Measurements from ENCODE around the gene DCAF4L1. TPM values are rescaled to one million over a fixed set of nuclear protein-coding genes. Genes with fewer than 3 reads are reported as not detected.

Gene DCAF4L1
- polyA plus RNA-seq, 1 donor from 2014 or later, result 0.31 TPM

- Histone ChIP-seq H3K4me2 (ENCODE audit: low read length) (no peak overlapping the region), H4K20me1 (ENCODE audit: insufficient read depth) (no peaks in the 10 kb centered on the region), H3K36me3 (ENCODE audit: insufficient read depth, low read length) (no peaks in the 10 kb centered on the region), H3K27me3 (ENCODE audit: insufficient read depth, low read depth, low read length) (no peaks in the 10 kb centered on the region), H3F3A (ENCODE audit: insufficient read depth, low read length, poor library complexity, severe bottlenecking) (no peaks in the 10 kb centered on the region), H3K27ac (ENCODE audit: low read length) (no peak overlapping the region), H3K9me2 (ENCODE audit: insufficient read depth, low read length) (no peaks in the 10 kb centered on the region), H3K79me2 (replicated peaks; ENCODE audit: insufficient read depth, low read length) (no peaks in the 10 kb centered on the region), H3K9ac (ENCODE audit: low read length) (no peak overlapping the region), H3K9me3 (ENCODE audit: low read length) (no peaks in the 10 kb centered on the region), H2AFZ (ENCODE audit: low read depth, low read length) (no peak overlapping the region), H3K4me3 (ENCODE audit: low read length) (no peak overlapping the region)
- TF ChIP-seq EP300 (conservative IDR thresholded peaks at IDR 0.05; ENCODE audit: poor library complexity, severe bottlenecking), result no peak
- TF ChIP-seq REST (IDR thresholded peaks at IDR 0.05; ENCODE audit: borderline replicate concordance), result no peak
- no peak for TF ChIP-seq RAD21 (conservative IDR thresholded peaks at IDR 0.05)
- no peak for TF ChIP-seq TAF1 (IDR thresholded peaks at IDR 0.05; ENCODE audit: low read depth)
- TF ChIP-seq SMC3 (conservative IDR thresholded peaks at IDR 0.05; ENCODE audit: poor library complexity), result no peak
- no peak for TF ChIP-seq CTCF (IDR thresholded peaks at IDR 0.05; ENCODE audit: poor library complexity, severe bottlenecking)
- no peak for TF ChIP-seq MXI1 (conservative IDR thresholded peaks at IDR 0.05; ENCODE audit: poor library complexity, severe bottlenecking)
- no peak for TF ChIP-seq POLR2AphosphoS5 (IDR thresholded peaks at IDR 0.05)
- TF ChIP-seq EZH2 (IDR thresholded peaks at IDR 0.05; ENCODE audit: borderline replicate concordance, insufficient read depth, low read length, poor library complexity, severe bottlenecking), result no peak
Observed at GRCh38 chr4:41976775-41977516, 4.6 kb upstream of the DCAF4L1 start.

- no peak overlapping the region for H3K27ac ChIP-seq (ENCODE audit: low read length)
- no peak overlapping the region for H3K4me3 ChIP-seq (ENCODE audit: low read length)
- no peaks in the 10 kb centered on the region for H3F3A ChIP-seq (ENCODE audit: insufficient read depth, low read length, poor library complexity, severe bottlenecking)
- H3K27me3 ChIP-seq (ENCODE audit: insufficient read depth, low read depth, low read length), result no peaks in the 10 kb centered on the region
- H3K9me2 ChIP-seq (ENCODE audit: insufficient read depth, low read length), result no peaks in the 10 kb centered on the region
- no peak overlapping the region for H3K9ac ChIP-seq (ENCODE audit: low read length)
- TF ChIP-seq RAD21 (conservative IDR thresholded peaks at IDR 0.05) (no peak), EP300 (conservative IDR thresholded peaks at IDR 0.05; ENCODE audit: poor library complexity, severe bottlenecking) (no peak), CTCF (IDR thresholded peaks at IDR 0.05; ENCODE audit: poor library complexity, severe bottlenecking) (no peak), MXI1 (conservative IDR thresholded peaks at IDR 0.05; ENCODE audit: poor library complexity, severe bottlenecking) (no peak), REST (IDR thresholded peaks at IDR 0.05; ENCODE audit: borderline replicate concordance) (no peak), POLR2AphosphoS5 (IDR thresholded peaks at IDR 0.05) (no peak), SMC3 (conservative IDR thresholded peaks at IDR 0.05; ENCODE audit: poor library complexity) (no peak), EZH2 (IDR thresholded peaks at IDR 0.05; ENCODE audit: borderline replicate concordance, insufficient read depth, low read length, poor library complexity, severe bottlenecking) (no peak), TAF1 (IDR thresholded peaks at IDR 0.05; ENCODE audit: low read depth) (no peak)
- H3K9me3 ChIP-seq (ENCODE audit: low read length), result no peaks in the 10 kb centered on the region
- no peak overlapping the region for H3K4me2 ChIP-seq (ENCODE audit: low read length)
- H3K36me3 ChIP-seq (ENCODE audit: insufficient read depth, low read length), result no peaks in the 10 kb centered on the region
- no peaks in the 10 kb centered on the region for H3K79me2 ChIP-seq (replicated peaks; ENCODE audit: insufficient read depth, low read length)
- H2AFZ ChIP-seq (ENCODE audit: low read depth, low read length), result no peak overlapping the region
- no peaks in the 10 kb centered on the region for H4K20me1 ChIP-seq (ENCODE audit: insufficient read depth)
Observed at GRCh38 chr4:41977709-41978108, 3.8 kb upstream of the DCAF4L1 start.

Measured in neural cell (in vitro differentiated cells).